Fibroblast of the aortic adventitia (primary cell): ENCODE measurements around the gene KRT1. TPM values are rescaled to one million over a fixed set of nuclear protein-coding genes. Genes with fewer than 3 reads are reported as not detected.

Source experiments
- DNase-seq: peaks from one replicate; pipeline ENCODE4 v3.0.0-alpha.2; 2010; ENCODE audit warnings: low read depth
- H3K4me3 ChIP-seq: 2 replicates; pipeline ENCODE4 v1.5.1; 2011; ENCODE audit warnings: low read depth, mild to moderate bottlenecking, control low read depth, low read length, moderate library complexity
- CTCF ChIP-seq: IDR thresholded peaks from 2 replicates; pipeline ENCODE4 v1.5.1; 2011; ENCODE audit warnings: mild to moderate bottlenecking, low read length, control low read depth, inconsistent platforms; ENCODE audit not compliant: insufficient read depth
- total RNA-seq: library from RNA; depleted of rRNA; stranded (reverse); fragments of >200 nt; gene quantifications from 2 replicates; pipeline ENCODE4 v1.2.3, GENCODE V29; 2012; ENCODE audit warnings: low replicate concordance

Gene KRT1
- total RNA-seq, 1 donor: not detected

- DNase-seq: no peak
- no peak for TF ChIP-seq CTCF
- H3K4me3 ChIP-seq: no peak overlapping the region
These were observed 19.8 kb upstream of the KRT1 start for GRCh38 chr12:52699960-52700359.

- DNase-seq: no peak
- no peak for TF ChIP-seq CTCF
- H3K4me3 ChIP-seq: no peak overlapping the region
These were observed 19.2 kb upstream of the KRT1 start for GRCh38 chr12:52699373-52699772.

GRCh38 chr12:52698651-52699340, 18.6 kb upstream of the KRT1 start:
- DNase-seq: no peak
- TF ChIP-seq CTCF: no peak
- no peak overlapping the region for H3K4me3 ChIP-seq

GRCh38 chr12:52697058-52697582, 16.9 kb upstream of the KRT1 start:
- no peak overlapping the region for H3K4me3 ChIP-seq
- no peak for DNase-seq
- TF ChIP-seq CTCF: no peak

- H3K4me3 ChIP-seq: no peak overlapping the region
- no peak for DNase-seq
- no peak for TF ChIP-seq CTCF
These were observed 16.4 kb upstream of the KRT1 start for GRCh38 chr12:52696588-52696987.

GRCh38 chr12:52695039-52695438, 14.8 kb upstream of the KRT1 start:
- no peak for TF ChIP-seq CTCF
- no peak for DNase-seq
- no peak overlapping the region for H3K4me3 ChIP-seq

- no peak overlapping the region for H3K4me3 ChIP-seq
- DNase-seq: no peak
- TF ChIP-seq CTCF: no peak
These were observed 13.9 kb upstream of the KRT1 start for GRCh38 chr12:52694151-52694550.
